ENCODE data around the gene ATP8A1. TPM values are rescaled to one million over a fixed set of nuclear protein-coding genes. Genes with fewer than 3 reads are reported as not detected.

ATP8A1 gene
- total and polyA plus RNA-seq, 2 of the 8 experiments (the other 6 are each of a cell fraction or from before 2014, with no cell fraction given) = 3.7 to 14.9 TPM

DNA sequence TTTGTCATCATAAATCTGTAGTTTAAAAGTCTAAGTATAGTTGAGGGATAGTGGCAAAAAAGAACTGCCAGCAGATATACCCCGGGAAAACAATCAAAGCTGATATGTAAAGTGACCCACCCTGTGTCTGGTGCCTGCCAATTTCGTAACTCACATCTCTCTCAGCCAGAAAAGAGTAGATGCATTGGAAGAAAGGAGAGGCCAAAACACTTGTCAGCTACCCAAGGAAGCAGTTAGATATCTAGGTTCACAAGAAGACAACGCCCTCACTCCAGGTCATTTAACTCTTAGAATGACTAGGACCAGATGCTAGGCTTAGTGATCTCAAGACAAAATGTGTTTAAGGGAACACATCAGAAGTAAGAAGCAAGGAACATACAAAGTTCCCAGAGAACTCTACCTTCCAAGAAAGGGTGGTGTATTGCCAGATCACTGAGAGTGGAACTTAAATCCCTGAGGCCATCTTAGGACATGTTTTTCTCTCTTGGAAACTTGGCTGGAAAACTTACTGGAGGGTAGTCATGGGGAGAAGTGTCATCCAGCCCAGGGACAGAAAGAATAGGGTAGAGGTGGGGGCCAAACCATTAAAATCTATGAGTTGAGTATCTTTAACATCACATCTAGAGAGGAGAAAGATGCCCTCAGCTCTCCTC is 133.7 kb downstream of the ATP8A1 start:
- no peak overlapping the region for H4K91ac ChIP-seq (replicated peaks; ENCODE audit: insufficient read length, low read length)
- H2BK12ac ChIP-seq (ENCODE audit: low read depth, low read length) = no peak overlapping the region
- no peak for TF ChIP-seq PHF8 (conservative IDR thresholded peaks at IDR 0.05; ENCODE audit: low read depth, low read length)
- TF ChIP-seq, protein P1, sequence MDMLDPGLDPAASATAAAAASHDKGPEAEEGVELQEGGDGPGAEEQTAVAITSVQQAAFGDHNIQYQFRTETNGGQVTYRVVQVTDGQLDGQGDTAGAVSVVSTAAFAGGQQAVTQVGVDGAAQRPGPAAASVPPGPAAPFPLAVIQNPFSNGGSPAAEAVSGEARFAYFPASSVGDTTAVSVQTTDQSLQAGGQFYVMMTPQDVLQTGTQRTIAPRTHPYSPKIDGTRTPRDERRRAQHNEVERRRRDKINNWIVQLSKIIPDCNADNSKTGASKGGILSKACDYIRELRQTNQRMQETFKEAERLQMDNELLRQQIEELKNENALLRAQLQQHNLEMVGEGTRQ (IDR thresholded peaks at IDR 0.05; ENCODE audit: low read length) = no peak
- H3K79me1 ChIP-seq (ENCODE audit: low read depth, low read length) = no peaks in the 10 kb centered on the region
- H3K23ac ChIP-seq (ENCODE audit: insufficient read length) = no peak overlapping the region
- no peaks in the 10 kb centered on the region for H3K23me2 ChIP-seq (ENCODE audit: low read depth, low read length)
- no peak overlapping the region for H4K5ac ChIP-seq (ENCODE audit: insufficient read length, low read depth, low read length)
- no peak overlapping the region for H2BK5ac ChIP-seq (ENCODE audit: low read depth, low read length)
- H3K79me2 ChIP-seq (ENCODE audit: control insufficient read depth in 1 of 2, insufficient read depth in 2 of 2, low read length in 2 of 2) = no peaks in the 10 kb centered on the region
- H2AK5ac ChIP-seq (ENCODE audit: low read depth, low read length) = no peak overlapping the region
- no peaks in the 10 kb centered on the region for H3K9me3 ChIP-seq (ENCODE audit: insufficient read depth in 2 of 2, low read depth in 1 of 2, low read length in 1 of 2)
- H2BK20ac ChIP-seq (ENCODE audit: low read length) = no peak overlapping the region
- FAIRE-seq (no peak), DNase-seq (ENCODE audit: low read depth in 1 of 2, low spot score in 2 of 2) (no peak)
- WGBS, 2 experiments (ENCODE audit: extremely low coverage in 1 of 2, insufficient coverage in 1 of 2, insufficient read length in 1 of 2, insufficient replicate concordance in 2 of 2, low coverage in 1 of 2, low lambda C conversion rate in 2 of 2, missing lambda C conversion rate in 1 of 2) = 88% methylated on average over 3 of the region's 3 CpGs; no CpG with 5 or more reads in 1 of the 2 experiments
- H3K18ac ChIP-seq (ENCODE audit: extremely low read depth, low read length) = no peak overlapping the region
- no peaks in the 10 kb centered on the region; a peak in 1 of 8 replicates for H3K36me3 ChIP-seq (ENCODE audit: control insufficient read depth in 2 of 4, insufficient read depth in 4 of 4, low read length in 3 of 4)
- no peak overlapping the region for H3K14ac ChIP-seq (ENCODE audit: insufficient read length)
- no peak overlapping the region for H2AFZ ChIP-seq (ENCODE audit: low read length)
- no peak overlapping the region for H4K8ac ChIP-seq (ENCODE audit: extremely low read depth, insufficient read depth, low read length)
- H3K4me2 ChIP-seq (ENCODE audit: insufficient read depth in 1 of 2, low read depth in 2 of 2, low read length in 2 of 2) = no peak overlapping the region
- POLR2A ChIA-PET (ENCODE audit: partially characterized antibody) = no interaction called here
- H3K4me3 ChIP-seq (ENCODE audit: extremely low read depth in 1 of 4, insufficient read depth in 2 of 4, low read depth in 3 of 4, low read length in 4 of 4) = no peak overlapping the region
- no peaks in the 10 kb centered on the region for H3K27me3 ChIP-seq (replicated peaks in 1 of 4; ENCODE audit: control insufficient read depth in 3 of 4, extremely low read depth in 1 of 4, insufficient read depth in 3 of 4, low read length in 3 of 4)
- H2BK120ac ChIP-seq (replicated peaks; ENCODE audit: low read depth, low read length) = no peak overlapping the region
- H3K4me1 ChIP-seq (replicated peaks in 1 of 4; ENCODE audit: control insufficient read depth in 3 of 4, insufficient read depth in 4 of 4, low read length in 3 of 4) = no peaks in the 10 kb centered on the region
- no peak overlapping the region for H3K56ac ChIP-seq (replicated peaks; ENCODE audit: insufficient read length, low read depth, low read length)
- no peaks in the 10 kb centered on the region for H4K20me1 ChIP-seq (replicated peaks in 1 of 2; ENCODE audit: control insufficient read depth in 1 of 2, insufficient read depth in 2 of 2, low read length in 2 of 2)
- H3K4ac ChIP-seq (replicated peaks; ENCODE audit: insufficient read length, low read depth, low read length) = no peak overlapping the region
- H3K27ac ChIP-seq (ENCODE audit: low read depth, low read length) = no peak overlapping the region
- H2BK15ac ChIP-seq (ENCODE audit: low read length) = no peak overlapping the region
- CTCF ChIA-PET (ENCODE audit: partially characterized antibody) = interaction anchor here (1.1 to 3.0 kb wide), 3 partner anchors 44 to 243 kb away, joined by 3 to 10 read pairs (median 3); no protein-coding TSS in a partner anchor
- no peak overlapping the region for H3K9ac ChIP-seq (replicated peaks in 1 of 4; ENCODE audit: extremely low read depth in 1 of 4, low read depth in 3 of 4, low read length in 3 of 4)
